ENCODE data around the gene AKR1B1.

AKR1B1 gene

GRCh38 chr7:134444198-134444960, 14.5 kb downstream of the AKR1B1 start:
- DNase-seq (ENCODE audit: low spot score) = no peak

- no peak for DNase-seq (ENCODE audit: low spot score)
These were observed 15.4 kb downstream of the AKR1B1 start for GRCh38 chr7:134443396-134444070.

GRCh38 chr7:134442441-134443220, 16.3 kb downstream of the AKR1B1 start:
- no peak for DNase-seq (ENCODE audit: low spot score)

GRCh38 chr7:134441264-134441663, 17.6 kb downstream of the AKR1B1 start:
- no peak for DNase-seq (ENCODE audit: low spot score)

GRCh38 chr7:134440476-134440875, 18.4 kb downstream of the AKR1B1 start:
- no peak for DNase-seq (ENCODE audit: low spot score)

GRCh38 chr7:134440067-134440466, 18.8 kb downstream of the AKR1B1 start:
- DNase-seq (ENCODE audit: low spot score) = no peak

- DNase-seq (ENCODE audit: low spot score) = no peak
These were observed 20.0 kb downstream of the AKR1B1 start for GRCh38 chr7:134438946-134439345.

GRCh38 chr7:134435161-134435920, 23.6 kb downstream of the AKR1B1 start:
- peak; percentile 37 for DNase-seq (ENCODE audit: low spot score)

GRCh38 chr7:134434701-134435100, 24.2 kb downstream of the AKR1B1 start:
- DNase-seq (ENCODE audit: low spot score) = no peak

GRCh38 chr7:134433430-134433829, 25.5 kb downstream of the AKR1B1 start:
- DNase-seq (ENCODE audit: low spot score) = no peak

- DNase-seq (ENCODE audit: low spot score) = peak; percentile 91
These were observed 26.4 kb downstream of the AKR1B1 start for GRCh38 chr7:134432296-134433152.

GRCh38 chr7:134431815-134432214, 27.1 kb downstream of the AKR1B1 start:
- no peak for DNase-seq (ENCODE audit: low spot score)

- no peak for DNase-seq (ENCODE audit: low spot score)
These were observed 29.4 kb downstream of the AKR1B1 start for GRCh38 chr7:134429481-134429880.

GRCh38 chr7:134428942-134429341, 30.0 kb downstream of the AKR1B1 start:
- no peak for DNase-seq (ENCODE audit: low spot score)

- DNase-seq (ENCODE audit: low spot score) = no peak
These were observed 31.0 kb downstream of the AKR1B1 start for GRCh38 chr7:134427896-134428295.

GRCh38 chr7:134425777-134426176, 33.1 kb downstream of the AKR1B1 start:
- no peak for DNase-seq (ENCODE audit: low spot score)

- no peak for DNase-seq (ENCODE audit: low spot score)
These were observed 36.3 kb downstream of the AKR1B1 start for GRCh38 chr7:134422638-134423037.

- DNase-seq (ENCODE audit: low spot score) = peak; percentile 13
These were observed 36.9 kb downstream of the AKR1B1 start for GRCh38 chr7:134422008-134422407.

GRCh38 chr7:134420424-134421125, 38.3 kb downstream of the AKR1B1 start:
- peak; percentile 78 for DNase-seq (ENCODE audit: low spot score)

GRCh38 chr7:134419875-134420274, 39.0 kb downstream of the AKR1B1 start:
- DNase-seq (ENCODE audit: low spot score) = peak; percentile 11

All from GM03348 (cell line).